ENCODE data around the gene C11orf42.
"Not testable (repeated sequence)": the region's sequence is repeated elsewhere in the genome, so short reads cannot be mapped to it uniquely, and the experiment has no call there.

The C11orf42 gene

GRCh38 chr11:6248248-6248647, 42.9 kb downstream of the C11orf42 start:
- DNase-seq (no peak), ATAC-seq (ENCODE audit: insufficient read depth, low read depth) (no peak)
- H2AFZ ChIP-seq (ENCODE audit: low read depth, low read length) = no peak overlapping the region
- peaks cover 4% of the 10 kb centered on the region for H3K27me3 ChIP-seq (ENCODE audit: insufficient read depth, low read length, poor library complexity)
- no peak overlapping the region for H3K4me3 ChIP-seq (ENCODE audit: low read depth in 1 of 2, low read length in 2 of 2)
- H3K4me1 ChIP-seq (ENCODE audit: insufficient read depth, low read length) = no peaks in the 10 kb centered on the region
- no peaks in the 10 kb centered on the region for H3K79me2 ChIP-seq (ENCODE audit: insufficient read depth, low read length)
- no peak for TF ChIP-seq CTCF (IDR thresholded peaks at IDR 0.05; ENCODE audit: borderline replicate concordance, extremely low read depth, low read length, poor library complexity, severe bottlenecking)
- TF ChIP-seq EZH2 (IDR thresholded peaks at IDR 0.05; ENCODE audit: borderline replicate concordance, low read depth, low read length, severe bottlenecking) = no peak
- no peaks in the 10 kb centered on the region for H4K20me1 ChIP-seq (ENCODE audit: insufficient read depth, low read length)
- no peak overlapping the region for H3K4me2 ChIP-seq (ENCODE audit: insufficient read depth, low read length)
- H3K9me3 ChIP-seq (ENCODE audit: insufficient read depth, low read length, severe bottlenecking) = no peaks in the 10 kb centered on the region
- no peaks in the 10 kb centered on the region for H3K36me3 ChIP-seq (ENCODE audit: insufficient read depth, low read length)
- no peak overlapping the region for H3K9ac ChIP-seq (ENCODE audit: low read depth, low read length)
- H3K27ac ChIP-seq (ENCODE audit: low read length) = no peak overlapping the region

- not testable (repeated sequence) for H3K4me2 ChIP-seq (ENCODE audit: insufficient read depth, low read length); H4K20me1 ChIP-seq (ENCODE audit: insufficient read depth, low read length); H3K27me3 ChIP-seq (ENCODE audit: insufficient read depth, low read length, poor library complexity); DNase-seq; H3K4me1 ChIP-seq (ENCODE audit: insufficient read depth, low read length); H3K9ac ChIP-seq (ENCODE audit: low read depth, low read length); H3K79me2 ChIP-seq (ENCODE audit: insufficient read depth, low read length); H3K36me3 ChIP-seq (ENCODE audit: insufficient read depth, low read length); ATAC-seq (ENCODE audit: insufficient read depth, low read depth); H2AFZ ChIP-seq (ENCODE audit: low read depth, low read length); H3K4me3 ChIP-seq (ENCODE audit: low read depth in 1 of 2, low read length in 2 of 2); H3K9me3 ChIP-seq (ENCODE audit: insufficient read depth, low read length, severe bottlenecking); H3K27ac ChIP-seq (ENCODE audit: low read length)
These were observed 43.5 kb downstream of the C11orf42 start for GRCh38 chr11:6248897-6249296.

GRCh38 chr11:6249770-6250555, 44.6 kb downstream of the C11orf42 start:
- DNase-seq (no peak), ATAC-seq (ENCODE audit: insufficient read depth, low read depth) (no peak)
- Histone ChIP-seq H3K79me2 (ENCODE audit: insufficient read depth, low read length) (no peaks in the 10 kb centered on the region), H3K27me3 (ENCODE audit: insufficient read depth, low read length, poor library complexity) (peaks cover 6% of the 10 kb centered on the region), H2AFZ (ENCODE audit: low read depth, low read length) (no peak overlapping the region), H3K27ac (ENCODE audit: low read length) (no peak overlapping the region), H4K20me1 (ENCODE audit: insufficient read depth, low read length) (no peaks in the 10 kb centered on the region), H3K4me1 (ENCODE audit: insufficient read depth, low read length) (no peaks in the 10 kb centered on the region), H3K4me3 (ENCODE audit: low read depth in 1 of 2, low read length in 2 of 2) (no peak overlapping the region), H3K4me2 (ENCODE audit: insufficient read depth, low read length) (no peak overlapping the region), H3K36me3 (ENCODE audit: insufficient read depth, low read length) (no peaks in the 10 kb centered on the region), H3K9ac (ENCODE audit: low read depth, low read length) (no peak overlapping the region), H3K9me3 (ENCODE audit: insufficient read depth, low read length, severe bottlenecking) (no peaks in the 10 kb centered on the region)
- no peak for TF ChIP-seq EZH2 (IDR thresholded peaks at IDR 0.05; ENCODE audit: borderline replicate concordance, low read depth, low read length, severe bottlenecking)
- no peak for TF ChIP-seq CTCF (IDR thresholded peaks at IDR 0.05; ENCODE audit: borderline replicate concordance, extremely low read depth, low read length, poor library complexity, severe bottlenecking)

- Histone ChIP-seq H3K4me3 (ENCODE audit: low read depth in 1 of 2, low read length in 2 of 2) (no peak overlapping the region), H3K79me2 (ENCODE audit: insufficient read depth, low read length) (no peaks in the 10 kb centered on the region), H2AFZ (ENCODE audit: low read depth, low read length) (no peak overlapping the region), H3K9ac (ENCODE audit: low read depth, low read length) (no peak overlapping the region), H3K4me2 (ENCODE audit: insufficient read depth, low read length) (no peak overlapping the region), H3K4me1 (ENCODE audit: insufficient read depth, low read length) (no peaks in the 10 kb centered on the region), H3K36me3 (ENCODE audit: insufficient read depth, low read length) (no peaks in the 10 kb centered on the region), H3K27ac (ENCODE audit: low read length) (no peak overlapping the region), H3K27me3 (ENCODE audit: insufficient read depth, low read length, poor library complexity) (peaks cover 5% of the 10 kb centered on the region), H4K20me1 (ENCODE audit: insufficient read depth, low read length) (no peaks in the 10 kb centered on the region), H3K9me3 (ENCODE audit: insufficient read depth, low read length, severe bottlenecking) (no peaks in the 10 kb centered on the region)
- TF ChIP-seq EZH2 (IDR thresholded peaks at IDR 0.05; ENCODE audit: borderline replicate concordance, low read depth, low read length, severe bottlenecking) = no peak
- peak; percentile 86 for TF ChIP-seq CTCF (IDR thresholded peaks at IDR 0.05; ENCODE audit: borderline replicate concordance, extremely low read depth, low read length, poor library complexity, severe bottlenecking)
- ATAC-seq (ENCODE audit: insufficient read depth, low read depth) (peak; percentile 90), DNase-seq (peak; percentile 56)
These were observed 45.9 kb downstream of the C11orf42 start for GRCh38 chr11:6251120-6251733.

Measured in DND-41 (cell line).